OCI-LY7 (cell line): ENCODE results near the gene INSC. TPM values are rescaled to one million over a fixed set of nuclear protein-coding genes. Genes with fewer than 3 reads are reported as not detected.

Experiments used
- BruUV-seq: library from RNA; stranded (reverse); fragments of 400-500 nt; replicated peaks from 2 replicates; lab custom pipeline; 2021; lab: Mats Ljungman, UMichigan
- CTCF ChIA-PET: fragments of 300-600 bp; sonication (Branson Sonifier 250); formaldehyde crosslinking; loops from one replicate; lab custom pipeline; 2022; ENCODE audit warnings: antibody characterized with exemption; ENCODE audit not compliant: unreplicated experiment; lab: Charles Lee
- POLR2A ChIA-PET: fragments of 300-600 bp; sonication (Branson Sonifier 250); formaldehyde crosslinking; loops from one replicate; lab custom pipeline; 2022; ENCODE audit warnings: antibody characterized with exemption; lab: Charles Lee
- DNase-seq: peaks from one replicate; pipeline ENCODE4 v3.0.0-alpha.2; 2015; ENCODE audit warnings: low spot score
- H2AFZ ChIP-seq: fragments of 200-600 bp; sonication (generic), shearing (Covaris generic); 2 replicates; pipeline ENCODE4 v1.6.1; 2014; ENCODE audit warnings: mild to moderate bottlenecking, antibody characterized with exemption, low read length, moderate library complexity
- H3K27ac ChIP-seq: fragments of 200-600 bp; sonication (generic); 2 replicates; pipeline ENCODE4 v1.5.1; 2014; ENCODE audit warnings: mixed run types, low read depth, mild to moderate bottlenecking, moderate library complexity, low read length, inconsistent platforms; ENCODE audit not compliant: poor library complexity, severe bottlenecking
- H3K36me3 ChIP-seq: fragments of 200-600 bp; sonication (generic); 2 replicates; pipeline ENCODE4 v1.6.1; 2014; ENCODE audit warnings: mild to moderate bottlenecking, antibody characterized with exemption, low read length, moderate library complexity, mixed read lengths; ENCODE audit not compliant: insufficient read depth
- H3K4me1 ChIP-seq: fragments of 200-600 bp; sonication (generic); 2 replicates; pipeline ENCODE4 v1.5.1; 2014; ENCODE audit warnings: mild to moderate bottlenecking, low read length; ENCODE audit not compliant: insufficient read depth, poor library complexity, severe bottlenecking
- H3K4me2 ChIP-seq: fragments of 200-600 bp; sonication (generic); 2 replicates; pipeline ENCODE4 v1.6.1; 2014; ENCODE audit warnings: mild to moderate bottlenecking, low read length
- H3K4me3 ChIP-seq: fragments of 200-600 bp; sonication (generic); 2 replicates; pipeline ENCODE4 v1.5.1; 2014; ENCODE audit warnings: mild to moderate bottlenecking, low read depth, low read length; ENCODE audit not compliant: poor library complexity, severe bottlenecking
- H3K79me2 ChIP-seq: fragments of 200-600 bp; sonication (generic); 2 replicates; pipeline ENCODE4 v1.6.1; 2016; ENCODE audit warnings: low read depth, mild to moderate bottlenecking, low read length, moderate library complexity, mixed read lengths; ENCODE audit not compliant: insufficient read depth
- H3K9me2 ChIP-seq: fragments of 200-600 bp; sonication (generic); 2 replicates; pipeline ENCODE4 v1.6.1; 2016; ENCODE audit warnings: mild to moderate bottlenecking, low read length, mixed read lengths; ENCODE audit not compliant: insufficient read depth
- H3K9me3 ChIP-seq: fragments of 200-600 bp; sonication (generic); 2 replicates; pipeline ENCODE4 v1.6.1; 2014; ENCODE audit warnings: mild to moderate bottlenecking, mixed run types, low read length, mixed read lengths
- H4K20me1 ChIP-seq: fragments of 200-600 bp; sonication (generic); 2 replicates; pipeline ENCODE4 v1.6.1; 2014; ENCODE audit warnings: mild to moderate bottlenecking, antibody characterized with exemption, low read length, moderate library complexity, mixed read lengths; ENCODE audit not compliant: insufficient read depth
- CTCF ChIP-seq: fragments of 200-600 bp; sonication (generic); conservative IDR thresholded peaks from 2 replicates; pipeline ENCODE4 v1.5.1; 2014; ENCODE audit warnings: mild to moderate bottlenecking, antibody characterized with exemption, low read length, moderate library complexity, mixed read lengths
- EZH2phosphoT487 ChIP-seq: fragments of 200-600 bp; sonication (generic); IDR thresholded peaks from 2 replicates; pipeline ENCODE4 v1.6.1; 2018; ENCODE audit warnings: low read depth, borderline replicate concordance, mild to moderate bottlenecking, mixed run types, antibody characterized with exemption, low read length, moderate library complexity, mixed read lengths
- intact Hi-C: fragments of 100-400 bp; cut with micrococcal nuclease; formaldehyde crosslinking; loops from one replicate; pipeline ENCODE4 v1.10.0; 2022; ENCODE audit not compliant: unreplicated experiment
- total RNA-seq, 2 experiments: library from RNA; depleted of rRNA in 1 of 2; stranded (reverse); fragments of >200 nt in 1 of 2; shearing (Covaris generic) in 1 of 2; gene quantifications; 2 replicates each; pipeline ENCODE4 v1.2.3, GENCODE V29; 2014 to 2022

INSC gene
- total RNA-seq, 2 experiments from 2014 or later = not detected

GRCh38 chr11:15190611-15191010, 75.9 kb downstream of the INSC start:
- H3K4me1 ChIP-seq = no peaks in the 10 kb centered on the region
- H4K20me1 ChIP-seq = no peaks in the 10 kb centered on the region
- no peaks in the 10 kb centered on the region for H3K9me3 ChIP-seq
- H3K79me2 ChIP-seq = no peaks in the 10 kb centered on the region
- no peak overlapping the region for H3K4me3 ChIP-seq
- no peak for DNase-seq
- TF ChIP-seq EZH2phosphoT487 (no peak), CTCF (no peak)
- no peak overlapping the region for H3K27ac ChIP-seq
- CTCF ChIA-PET = no interaction called here
- no peak overlapping the region for H3K4me2 ChIP-seq
- no peaks in the 10 kb centered on the region for H3K9me2 ChIP-seq
- H3K36me3 ChIP-seq = no peaks in the 10 kb centered on the region
- POLR2A ChIA-PET = interaction anchor here (0.6 to 1.2 kb wide), 4 partner anchors 28 to 1377 kb away, joined by 3 to 10 read pairs (median 6); no protein-coding TSS in a partner anchor
- intact Hi-C loops = no loop called here
- H2AFZ ChIP-seq = no peak overlapping the region
- no TSS peak for BruUV-seq

- CTCF ChIA-PET = no interaction called here
- POLR2A ChIA-PET = no interaction called here
- Histone ChIP-seq H3K79me2 (no peaks in the 10 kb centered on the region), H3K4me2 (no peak overlapping the region), H3K36me3 (no peaks in the 10 kb centered on the region), H3K4me1 (no peaks in the 10 kb centered on the region), H4K20me1 (no peaks in the 10 kb centered on the region), H2AFZ (no peak overlapping the region), H3K4me3 (no peak overlapping the region), H3K27ac (no peak overlapping the region), H3K9me3 (no peaks in the 10 kb centered on the region), H3K9me2 (no peaks in the 10 kb centered on the region)
- DNase-seq = no peak
- BruUV-seq = no TSS peak
- TF ChIP-seq EZH2phosphoT487 = no peak
- no peak for TF ChIP-seq CTCF
- intact Hi-C loops = no loop called here
These were observed 77.4 kb downstream of the INSC start for GRCh38 chr11:15192005-15192556.

- no TSS peak for BruUV-seq
- H4K20me1 ChIP-seq = no peaks in the 10 kb centered on the region
- intact Hi-C loops = no loop called here
- POLR2A ChIA-PET = interaction anchor here (0.9 to 1.0 kb wide), 2 partner anchors 16 to 26 kb away, joined by 3 read pairs; no protein-coding TSS in a partner anchor
- no peak overlapping the region for H3K4me3 ChIP-seq
- H3K4me2 ChIP-seq = no peak overlapping the region
- no peak overlapping the region for H2AFZ ChIP-seq
- DNase-seq = no peak
- no peaks in the 10 kb centered on the region for H3K4me1 ChIP-seq
- H3K9me2 ChIP-seq = no peaks in the 10 kb centered on the region
- H3K36me3 ChIP-seq = no peaks in the 10 kb centered on the region
- TF ChIP-seq CTCF (no peak), EZH2phosphoT487 (no peak)
- H3K27ac ChIP-seq = no peak overlapping the region
- H3K79me2 ChIP-seq = no peaks in the 10 kb centered on the region
- CTCF ChIA-PET = no interaction called here
- H3K9me3 ChIP-seq = no peaks in the 10 kb centered on the region
These were observed 80.1 kb downstream of the INSC start for GRCh38 chr11:15194671-15195415.
